Measurements from ENCODE around the gene GNG11. TPM values are rescaled to one million over a fixed set of nuclear protein-coding genes. Genes with fewer than 3 reads are reported as not detected.

GNG11 gene
- total RNA-seq, 1 donor from 2014 or later: not detected

GRCh38 chr7:93973134-93973533 lies 51.6 kb downstream of the GNG11 start:
- Mint-ChIP-seq H3K4me1 (ENCODE audit: low read depth) (no peaks in the 10 kb centered on the region), H3K27ac (no peak overlapping the region), H3K4me3 (ENCODE audit: low read depth) (no peak overlapping the region), H3K36me3 (ENCODE audit: insufficient read depth) (no peaks in the 10 kb centered on the region), H3K27me3 (no peaks in the 10 kb centered on the region), H3K9me3 (ENCODE audit: low read depth) (no peaks in the 10 kb centered on the region)
- no peak for TF ChIP-seq CTCF (IDR thresholded peaks at IDR 0.05; ENCODE audit: unreplicated experiment)
- no peak for DNase-seq (ENCODE audit: low spot score, unreplicated experiment)

- no peak for DNase-seq (ENCODE audit: low spot score, unreplicated experiment)
- no peak for TF ChIP-seq CTCF (IDR thresholded peaks at IDR 0.05; ENCODE audit: unreplicated experiment)
- Mint-ChIP-seq H3K9me3 (ENCODE audit: low read depth) (no peaks in the 10 kb centered on the region), H3K4me3 (ENCODE audit: low read depth) (no peak overlapping the region), H3K27ac (no peak overlapping the region), H3K4me1 (ENCODE audit: low read depth) (no peaks in the 10 kb centered on the region), H3K27me3 (no peaks in the 10 kb centered on the region), H3K36me3 (ENCODE audit: insufficient read depth) (no peaks in the 10 kb centered on the region)
Measured at GRCh38 chr7:93977211-93977950, 55.8 kb downstream of the GNG11 start.

Other genes with a start within 250 kb of the GNG11 start
- gene TFPI2, start 31.0 kb upstream of the GNG11 start, total RNA-seq: 1.7 and 2.6 TPM in 2 replicates
- not detected in 2 replicates for gene GNGT1, start 15.2 kb upstream of the GNG11 start, total RNA-seq
- 24.9 and 30.5 TPM in 2 replicates for gene BET1, start 82.6 kb downstream of the GNG11 start, total RNA-seq

Measured in progenitor cell of endocrine pancreas (in vitro differentiated cells).